ENCODE data around the gene ALLC.

DNA sequence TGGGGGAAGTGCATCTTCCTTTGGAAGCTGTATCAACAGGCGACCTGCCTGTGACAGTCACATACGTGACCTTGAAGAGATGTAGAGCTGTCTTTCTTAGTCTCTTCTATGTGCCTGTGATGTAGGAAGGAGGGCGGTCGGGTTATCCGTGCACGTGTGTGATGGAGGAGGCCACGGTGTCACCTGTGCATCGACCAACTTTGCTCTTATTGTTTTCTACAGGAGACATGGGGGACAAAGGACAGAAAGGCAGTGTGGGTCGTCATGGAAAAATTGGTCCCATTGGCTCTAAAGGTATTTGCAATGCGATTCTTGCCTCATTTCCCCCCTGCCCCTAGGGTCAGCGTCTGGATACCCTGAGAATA, 20.7 kb upstream of the ALLC start:
- no peak for TF ChIP-seq NFIC (IDR thresholded peaks at IDR 0.05)
- no peak for TF ChIP-seq YY1 (IDR thresholded peaks at IDR 0.05; ENCODE audit: low read depth)
- TF ChIP-seq ZBTB7A (IDR thresholded peaks at IDR 0.05; ENCODE audit: low read depth): no peak
- no peak for TF ChIP-seq TAF1 (IDR thresholded peaks at IDR 0.05; ENCODE audit: low read depth)
- TF ChIP-seq EGR1 (IDR thresholded peaks at IDR 0.05): no peak
- no peak for TF ChIP-seq MAX (IDR thresholded peaks at IDR 0.05)
- TF ChIP-seq CREB1 (IDR thresholded peaks at IDR 0.05; ENCODE audit: low read depth): no peak
- no peak for TF ChIP-seq EP300 (IDR thresholded peaks at IDR 0.05; ENCODE audit: borderline replicate concordance)

Data from Ishikawa (cell line).